Nucleus accumbens (tissue), 56 donors: ENCODE measurements around the gene SLC12A7.
A peak's percentile ranks its signal among the peaks of the same experiment; 100 is the strongest.

Experiments used
- DNase-seq, 56 donors: peaks; one replicate each; lab custom pipeline; 2025; lab: John Stamatoyannopoulos, UW

The SLC12A7 gene

GRCh38 chr5:1013948-1014301 lies 97.9 kb downstream of the SLC12A7 start:
- DNase-seq, result no peak

GRCh38 chr5:1013238-1013947 lies 98.5 kb downstream of the SLC12A7 start:
- no peak for DNase-seq

- DNase-seq, result no peak
These were observed 99.0 kb downstream of the SLC12A7 start for GRCh38 chr5:1012900-1013237.

- DNase-seq, result no peak
These were observed 99.5 kb downstream of the SLC12A7 start for GRCh38 chr5:1012313-1012841.

GRCh38 chr5:1011741-1012312 lies 100.0 kb downstream of the SLC12A7 start:
- no peak for DNase-seq

- no peak for DNase-seq
These were observed 100.6 kb downstream of the SLC12A7 start for GRCh38 chr5:1011226-1011631.

GRCh38 chr5:1010641-1011046 lies 101.2 kb downstream of the SLC12A7 start:
- DNase-seq, result no peak

- DNase-seq, result no peak
These were observed 101.7 kb downstream of the SLC12A7 start for GRCh38 chr5:1010181-1010510.

- DNase-seq, result no peak
These were observed 102.3 kb downstream of the SLC12A7 start for GRCh38 chr5:1009359-1010180.

GRCh38 chr5:1008451-1009358 lies 103.2 kb downstream of the SLC12A7 start, which contains the start of gene NKD2:
NKD2 (plus strand) TSS chr5:1008802; CDS start chr5:1009058, 256 bp downstream.
- DNase-seq, result peak in 1 of 56 donors; percentile 46

GRCh38 chr5:1007681-1008450 lies 104.0 kb downstream of the SLC12A7 start:
- no peak for DNase-seq

- DNase-seq, result no peak
These were observed 104.6 kb downstream of the SLC12A7 start for GRCh38 chr5:1007221-1007680.

GRCh38 chr5:1006656-1007071 lies 105.2 kb downstream of the SLC12A7 start:
- no peak for DNase-seq

GRCh38 chr5:1005904-1006655 lies 105.8 kb downstream of the SLC12A7 start:
- DNase-seq, result no peak

- DNase-seq, result no peak
These were observed 106.5 kb downstream of the SLC12A7 start for GRCh38 chr5:1005249-1005851.

GRCh38 chr5:1004461-1005248 lies 107.2 kb downstream of the SLC12A7 start:
- DNase-seq, result peak in 9 of 56 donors; percentile 11 to 60 (median 18)

- DNase-seq, result no peak
These were observed 108.4 kb downstream of the SLC12A7 start for GRCh38 chr5:1003296-1003937.
